ENCODE results near the gene U2SURP. TPM values are rescaled to one million over a fixed set of nuclear protein-coding genes. Genes with fewer than 3 reads are reported as not detected.

Gene U2SURP
- 100 to 1,000 TPM; 168 to 169 TPM for total RNA-seq
- 100 to 1,000 TPM; 110 to 131 (median 125) TPM for polyA plus RNA-seq
- 216 to 380 (median 290) reads per million in 6 experiments for total RNA-seq

GRCh38 chr3:143001369-143002082 lies at the start of gene U2SURP:
TSS of gene U2SURP (plus strand) at chr3:143001570. CDS start at chr3:143001629, 59 bp downstream.
- peaks cover 0 to 3% (median 0%) of the 10 kb centered on the region in 3 donors for H3K36me3 Mint-ChIP-seq
- H3K27me3 Mint-ChIP-seq = peaks cover 0 to 2% (median 0%) of the 10 kb centered on the region in 5 donors
- H3K27ac Mint-ChIP-seq = peak within 1 kb of the TSS; percentile 97 to 100 (median 100)
- no peaks in the 10 kb centered on the region for H3K9me3 Mint-ChIP-seq
- DNase-seq = peak; percentile 81 to 95 (median 90)
- POLR2A ChIA-PET = interaction anchor here (0.5 to 3.5 kb wide), 14 partner anchors 16 to 1771 kb away, joined by 3 to 44 read pairs (median 4); partner anchors contain the start of genes ATR, CHST2, DIPK2A and XRN1
- H3K4me1 Mint-ChIP-seq = peaks cover 19 to 51% (median 40%) of the 10 kb centered on the region in 4 donors
- peak; percentile 92 to 94 for ATAC-seq
- peak within 1 kb of the TSS; percentile 94 to 100 (median 99) for H3K4me3 Mint-ChIP-seq

GRCh38 chr3:142951794-142952193 lies 49.6 kb upstream of the U2SURP start:
- peaks cover 23 to 48% (median 42%) of the 10 kb centered on the region in 5 donors for H3K27me3 Mint-ChIP-seq
- peaks cover 0 to 3% (median 0%) of the 10 kb centered on the region in 9 donors for H3K9me3 Mint-ChIP-seq
- DNase-seq = no peak
- POLR2A ChIA-PET = no interaction called here
- no peak for ATAC-seq
- H3K27ac Mint-ChIP-seq = peak overlapping the region in 1 of 10 donors; percentile 47
- H3K4me3 Mint-ChIP-seq = no peak overlapping the region
- no peaks in the 10 kb centered on the region for H3K36me3 Mint-ChIP-seq
- H3K4me1 Mint-ChIP-seq = peaks cover 0 to 4% (median 2%) of the 10 kb centered on the region in 4 donors

- H3K27ac Mint-ChIP-seq = no peak overlapping the region
- peaks cover 20 to 49% (median 42%) of the 10 kb centered on the region in 5 donors for H3K27me3 Mint-ChIP-seq
- H3K4me1 Mint-ChIP-seq = no peaks in the 10 kb centered on the region
- H3K36me3 Mint-ChIP-seq = no peaks in the 10 kb centered on the region
- DNase-seq (no peak), ATAC-seq (no peak)
- POLR2A ChIA-PET = no interaction called here
- H3K4me3 Mint-ChIP-seq = no peak overlapping the region
- H3K9me3 Mint-ChIP-seq = no peaks in the 10 kb centered on the region
Observed at GRCh38 chr3:142952272-142953193, 48.8 kb upstream of the U2SURP start.

GRCh38 chr3:142953443-142953842 lies 47.9 kb upstream of the U2SURP start:
- Mint-ChIP-seq H3K36me3 (no peaks in the 10 kb centered on the region), H3K27me3 (peaks cover 18 to 41% (median 40%) of the 10 kb centered on the region in 5 donors), H3K4me3 (no peak overlapping the region), H3K9me3 (no peaks in the 10 kb centered on the region), H3K4me1 (no peaks in the 10 kb centered on the region), H3K27ac (no peak overlapping the region)
- ATAC-seq = no peak
- POLR2A ChIA-PET = no interaction called here
- DNase-seq = no peak

GRCh38 chr3:142958707-142959106 lies 42.7 kb upstream of the U2SURP start:
- Mint-ChIP-seq H3K27ac (no peak overlapping the region), H3K4me3 (no peak overlapping the region), H3K36me3 (no peaks in the 10 kb centered on the region), H3K9me3 (no peaks in the 10 kb centered on the region), H3K4me1 (peaks cover 6 to 12% (median 10%) of the 10 kb centered on the region in 4 donors), H3K27me3 (peaks cover 33 to 59% (median 48%) of the 10 kb centered on the region in 5 donors)
- DNase-seq = no peak
- no peak for ATAC-seq
- POLR2A ChIA-PET = no interaction called here

- DNase-seq (no peak), ATAC-seq (no peak)
- Mint-ChIP-seq H3K4me3 (no peak overlapping the region), H3K27ac (no peak overlapping the region), H3K27me3 (peaks cover 40 to 72% (median 56%) of the 10 kb centered on the region in 5 donors), H3K4me1 (peaks cover 6 to 15% (median 12%) of the 10 kb centered on the region in 4 donors), H3K9me3 (no peaks in the 10 kb centered on the region), H3K36me3 (peaks cover 0 to 5% (median 0%) of the 10 kb centered on the region in 3 donors)
- POLR2A ChIA-PET = interaction anchor here (0.6 kb wide), 1 partner anchor 38 kb away, joined by 3 read pairs; no protein-coding TSS in a partner anchor
Observed at GRCh38 chr3:142960322-142960850, 41.0 kb upstream of the U2SURP start.

GRCh38 chr3:142961539-142961938 lies 39.8 kb upstream of the U2SURP start:
- ATAC-seq (no peak), DNase-seq (no peak)
- Mint-ChIP-seq H3K27me3 (peaks cover 39 to 71% (median 54%) of the 10 kb centered on the region in 5 donors), H3K4me1 (peaks cover 6 to 15% (median 12%) of the 10 kb centered on the region in 4 donors), H3K9me3 (no peaks in the 10 kb centered on the region), H3K4me3 (peak overlapping the region in 3 of 10 donors; percentile 73 to 77 (median 77)), H3K27ac (no peak overlapping the region), H3K36me3 (peaks cover 0 to 5% (median 0%) of the 10 kb centered on the region in 3 donors)
- POLR2A ChIA-PET = no interaction called here

- peak overlapping the region; percentile 55 to 86 (median 77) for H3K4me3 Mint-ChIP-seq
- peaks cover 0 to 5% (median 0%) of the 10 kb centered on the region in 3 donors for H3K36me3 Mint-ChIP-seq
- no peak for DNase-seq
- H3K27ac Mint-ChIP-seq = no peak overlapping the region
- ATAC-seq = no peak
- no peaks in the 10 kb centered on the region for H3K9me3 Mint-ChIP-seq
- H3K4me1 Mint-ChIP-seq = peaks cover 6 to 15% (median 12%) of the 10 kb centered on the region in 4 donors
- peaks cover 39 to 73% (median 52%) of the 10 kb centered on the region in 5 donors for H3K27me3 Mint-ChIP-seq
- POLR2A ChIA-PET = no interaction called here
Observed at GRCh38 chr3:142962175-142962519, 39.2 kb upstream of the U2SURP start.

- H3K27me3 Mint-ChIP-seq = peaks cover 39 to 70% (median 49%) of the 10 kb centered on the region in 5 donors
- peak overlapping the region; percentile 64 to 86 (median 77) for H3K4me3 Mint-ChIP-seq
- ATAC-seq (no peak), DNase-seq (no peak)
- POLR2A ChIA-PET = no interaction called here
- peaks cover 0 to 5% (median 0%) of the 10 kb centered on the region in 3 donors for H3K36me3 Mint-ChIP-seq
- peaks cover 6 to 15% (median 12%) of the 10 kb centered on the region in 4 donors for H3K4me1 Mint-ChIP-seq
- no peak overlapping the region for H3K27ac Mint-ChIP-seq
- H3K9me3 Mint-ChIP-seq = no peaks in the 10 kb centered on the region
Observed at GRCh38 chr3:142962520-142963233, 38.7 kb upstream of the U2SURP start.

- ATAC-seq (peak in 1 of 2 donors; percentile 25), DNase-seq (no peak)
- Mint-ChIP-seq H3K36me3 (peaks cover 0 to 5% (median 0%) of the 10 kb centered on the region in 3 donors), H3K4me3 (peak overlapping the region in 7 of 10 donors; percentile 64 to 86 (median 77)), H3K27ac (no peak overlapping the region), H3K4me1 (peaks cover 6 to 15% (median 12%) of the 10 kb centered on the region in 4 donors), H3K27me3 (peaks cover 39 to 67% (median 49%) of the 10 kb centered on the region in 5 donors), H3K9me3 (no peaks in the 10 kb centered on the region)
- POLR2A ChIA-PET = no interaction called here
Observed at GRCh38 chr3:142963234-142963515, 38.2 kb upstream of the U2SURP start.

- DNase-seq (peak in 2 of 10 donors; percentile 2 to 5), ATAC-seq (peak; percentile 46 to 61)
- peaks cover 39 to 73% (median 45%) of the 10 kb centered on the region in 5 donors for H3K27me3 Mint-ChIP-seq
- no peak within 1 kb of the TSS for H3K27ac Mint-ChIP-seq
- H3K4me1 Mint-ChIP-seq = peaks cover 6 to 15% (median 12%) of the 10 kb centered on the region in 4 donors
- POLR2A ChIA-PET = no interaction called here
- peaks cover 0 to 5% (median 0%) of the 10 kb centered on the region in 3 donors for H3K36me3 Mint-ChIP-seq
- no peaks in the 10 kb centered on the region for H3K9me3 Mint-ChIP-seq
- peak within 1 kb of the TSS; percentile 64 to 86 (median 81) for H3K4me3 Mint-ChIP-seq
Observed at GRCh38 chr3:142963516-142964448, 37.6 kb upstream of the U2SURP start, which contains the start of gene PAQR9. TSS of gene PAQR9 (minus strand) at chr3:142963674. CDS start at chr3:142963336, 338 bp downstream.

All from naive thymus-derived CD8-positive, alpha-beta T cell (primary cell).